ENCODE data around the gene ARHGAP26.

DNA sequence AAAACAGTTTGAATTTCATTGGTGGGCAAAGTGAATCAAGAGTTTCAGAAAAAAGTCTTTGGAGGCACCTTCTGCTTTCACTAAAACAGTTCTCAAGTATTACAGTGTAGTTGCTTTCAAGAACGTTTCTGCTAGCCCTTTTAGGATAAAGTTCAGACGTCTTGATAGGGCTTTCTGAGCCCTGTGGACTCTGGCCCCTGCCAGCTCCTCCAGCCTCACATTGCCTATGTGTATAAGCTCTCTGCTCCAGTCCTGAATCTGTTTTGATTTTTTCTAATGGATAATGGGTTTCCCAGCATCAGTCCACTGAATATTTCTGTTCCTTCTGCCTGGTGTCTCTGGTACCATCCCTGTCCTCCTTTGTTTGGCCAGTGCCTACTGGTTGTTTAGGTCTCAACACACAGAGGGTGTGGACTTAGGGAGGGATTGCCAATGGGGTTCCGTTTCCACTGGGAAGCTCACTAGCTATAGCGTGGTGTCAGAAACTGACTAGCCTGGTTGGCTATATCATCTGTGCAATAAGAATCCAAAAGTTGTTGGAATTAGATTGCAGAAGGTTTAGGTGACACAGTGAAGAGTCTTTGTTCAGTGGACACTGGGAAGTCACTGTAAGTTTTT lies 26.4 kb downstream of the ARHGAP26 start:
- TF ChIP-seq YY1 (IDR thresholded peaks at IDR 0.05) (no peak), TAF1 (conservative IDR thresholded peaks at IDR 0.05) (no peak), SP1 (IDR thresholded peaks at IDR 0.05) (peak; percentile 18)
- TF ChIP-seq, protein P1, sequence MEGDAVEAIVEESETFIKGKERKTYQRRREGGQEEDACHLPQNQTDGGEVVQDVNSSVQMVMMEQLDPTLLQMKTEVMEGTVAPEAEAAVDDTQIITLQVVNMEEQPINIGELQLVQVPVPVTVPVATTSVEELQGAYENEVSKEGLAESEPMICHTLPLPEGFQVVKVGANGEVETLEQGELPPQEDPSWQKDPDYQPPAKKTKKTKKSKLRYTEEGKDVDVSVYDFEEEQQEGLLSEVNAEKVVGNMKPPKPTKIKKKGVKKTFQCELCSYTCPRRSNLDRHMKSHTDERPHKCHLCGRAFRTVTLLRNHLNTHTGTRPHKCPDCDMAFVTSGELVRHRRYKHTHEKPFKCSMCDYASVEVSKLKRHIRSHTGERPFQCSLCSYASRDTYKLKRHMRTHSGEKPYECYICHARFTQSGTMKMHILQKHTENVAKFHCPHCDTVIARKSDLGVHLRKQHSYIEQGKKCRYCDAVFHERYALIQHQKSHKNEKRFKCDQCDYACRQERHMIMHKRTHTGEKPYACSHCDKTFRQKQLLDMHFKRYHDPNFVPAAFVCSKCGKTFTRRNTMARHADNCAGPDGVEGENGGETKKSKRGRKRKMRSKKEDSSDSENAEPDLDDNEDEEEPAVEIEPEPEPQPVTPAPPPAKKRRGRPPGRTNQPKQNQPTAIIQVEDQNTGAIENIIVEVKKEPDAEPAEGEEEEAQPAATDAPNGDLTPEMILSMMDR (IDR thresholded peaks at IDR 0.05; ENCODE audit: low read depth, low read length, missing input control), result no peak

Data from liver (tissue), 3 donors.